ENCODE data around the gene COLEC12.
A peak's percentile ranks its signal among the peaks of the same experiment; 100 is the strongest.

Gene COLEC12

DNA sequence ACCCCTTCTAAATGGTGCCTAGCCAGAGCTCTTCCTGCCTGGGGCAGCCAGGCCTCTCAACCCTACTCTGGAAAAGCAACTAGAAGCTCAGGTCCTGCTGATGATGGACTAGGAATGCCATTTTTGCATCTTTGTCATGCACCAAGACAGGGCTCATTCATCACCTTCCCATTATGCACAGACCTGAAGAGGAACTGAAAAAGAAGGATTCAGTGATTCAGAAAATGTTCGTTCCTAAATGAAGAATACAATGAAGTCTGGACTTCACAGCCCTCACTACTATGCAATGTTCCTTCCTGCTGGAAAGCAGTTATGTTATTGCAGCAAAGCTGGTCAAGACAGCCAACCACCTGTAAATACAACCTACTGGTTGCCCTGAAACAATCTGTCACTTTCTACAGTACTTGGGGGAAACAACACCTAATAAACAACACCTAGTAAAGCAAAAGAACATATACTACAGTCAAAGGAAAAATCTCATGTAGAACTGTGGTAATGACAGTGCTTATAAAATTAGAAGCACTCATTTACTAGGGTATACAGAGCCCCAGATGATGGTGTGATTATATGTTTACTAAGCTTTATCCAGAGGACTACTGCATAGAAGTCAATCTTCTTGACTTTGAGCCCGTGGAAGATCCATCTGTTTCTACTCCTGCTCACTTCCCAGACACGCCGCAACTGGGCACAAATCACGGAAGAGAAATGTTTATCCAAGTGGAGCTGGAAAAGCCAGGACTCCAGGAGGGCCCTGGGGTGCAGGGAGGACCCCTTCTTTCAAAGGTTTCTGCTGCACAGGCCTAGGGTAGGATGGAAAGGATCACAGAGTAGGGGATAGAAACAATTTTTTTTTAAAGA, 129.5 kb downstream of the COLEC12 start:
- no peak overlapping the region for H3K4me3 ChIP-seq (ENCODE audit: control insufficient read depth, low read depth, low read length)
- DNase-seq (ENCODE audit: low read depth): no peak
- TF ChIP-seq, protein P1, sequence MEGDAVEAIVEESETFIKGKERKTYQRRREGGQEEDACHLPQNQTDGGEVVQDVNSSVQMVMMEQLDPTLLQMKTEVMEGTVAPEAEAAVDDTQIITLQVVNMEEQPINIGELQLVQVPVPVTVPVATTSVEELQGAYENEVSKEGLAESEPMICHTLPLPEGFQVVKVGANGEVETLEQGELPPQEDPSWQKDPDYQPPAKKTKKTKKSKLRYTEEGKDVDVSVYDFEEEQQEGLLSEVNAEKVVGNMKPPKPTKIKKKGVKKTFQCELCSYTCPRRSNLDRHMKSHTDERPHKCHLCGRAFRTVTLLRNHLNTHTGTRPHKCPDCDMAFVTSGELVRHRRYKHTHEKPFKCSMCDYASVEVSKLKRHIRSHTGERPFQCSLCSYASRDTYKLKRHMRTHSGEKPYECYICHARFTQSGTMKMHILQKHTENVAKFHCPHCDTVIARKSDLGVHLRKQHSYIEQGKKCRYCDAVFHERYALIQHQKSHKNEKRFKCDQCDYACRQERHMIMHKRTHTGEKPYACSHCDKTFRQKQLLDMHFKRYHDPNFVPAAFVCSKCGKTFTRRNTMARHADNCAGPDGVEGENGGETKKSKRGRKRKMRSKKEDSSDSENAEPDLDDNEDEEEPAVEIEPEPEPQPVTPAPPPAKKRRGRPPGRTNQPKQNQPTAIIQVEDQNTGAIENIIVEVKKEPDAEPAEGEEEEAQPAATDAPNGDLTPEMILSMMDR (conservative IDR thresholded peaks at IDR 0.05; ENCODE audit: control insufficient read depth, insufficient read depth, low read depth, low read length): no peak

DNA sequence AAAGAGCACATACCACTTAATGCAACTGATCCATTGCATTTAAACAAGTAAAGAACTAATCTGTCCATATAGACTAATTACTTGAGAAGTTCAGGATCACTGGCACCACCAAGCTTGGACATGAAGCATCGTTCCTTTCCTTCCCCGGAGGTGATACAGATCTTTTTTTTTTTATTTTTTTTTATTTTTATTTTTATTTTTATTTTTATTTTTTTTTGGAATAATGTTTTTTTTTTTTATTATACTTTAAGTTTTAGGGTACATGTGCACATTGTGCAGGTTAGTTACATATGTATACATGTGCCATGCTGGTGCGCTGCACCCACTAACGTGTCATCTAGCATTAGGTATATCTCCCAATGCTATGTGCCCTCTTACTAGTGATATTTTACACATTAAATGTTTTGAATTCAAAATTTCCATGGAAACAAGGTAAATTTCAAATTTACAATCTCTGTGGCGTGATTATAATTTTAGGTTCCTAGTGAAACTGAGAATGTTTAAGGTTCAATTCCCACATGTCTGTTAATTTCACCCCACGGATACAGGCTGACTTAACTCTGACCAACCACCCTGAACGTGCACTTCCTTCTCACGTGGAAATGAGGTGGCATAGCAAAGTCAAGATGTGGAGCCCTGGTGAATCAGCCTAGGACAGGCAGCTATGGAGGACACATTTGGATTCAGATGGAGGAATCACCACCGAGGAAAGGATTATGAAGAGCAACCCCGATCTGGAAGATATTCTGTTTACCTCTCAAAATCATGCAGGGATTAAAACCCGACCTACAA, 131.1 kb downstream of the COLEC12 start:
- TF ChIP-seq, protein P1 (conservative IDR thresholded peaks at IDR 0.05; ENCODE audit: control insufficient read depth, insufficient read depth, low read depth, low read length): no peak
- peak; percentile 60 for DNase-seq (ENCODE audit: low read depth)

DNA sequence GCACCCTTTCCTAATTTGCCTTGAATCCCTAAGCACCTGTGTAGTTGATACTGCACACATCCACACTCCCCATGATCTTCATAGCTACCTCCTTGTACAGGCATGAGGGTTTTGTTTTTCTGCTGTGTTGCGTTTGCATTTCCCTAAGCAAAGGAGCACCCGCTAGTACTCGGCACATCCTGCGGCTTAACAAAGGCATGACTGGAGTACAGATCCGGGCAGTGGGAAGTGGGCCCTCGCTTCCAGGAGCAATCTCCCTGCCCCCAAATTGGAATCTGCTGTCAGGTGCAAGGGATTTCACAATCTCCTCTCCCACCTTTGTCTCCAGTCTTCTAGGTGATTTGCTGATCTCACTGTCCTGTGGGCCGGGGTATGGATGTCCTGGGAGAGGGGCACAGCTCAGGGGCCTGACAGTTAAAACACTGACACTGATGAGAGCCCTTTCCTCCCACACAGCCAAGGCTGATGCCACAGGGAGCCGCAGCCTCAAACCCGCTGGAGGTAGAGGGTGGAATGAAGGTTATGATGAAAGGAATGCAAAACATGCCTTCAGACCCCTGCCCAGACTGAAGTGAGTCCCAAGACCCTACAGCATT, 133.9 kb downstream of the COLEC12 start:
- no peak overlapping the region for H3K4me3 ChIP-seq (ENCODE audit: control insufficient read depth, low read depth, low read length)
- DNase-seq (ENCODE audit: low read depth): no peak
- TF ChIP-seq, protein P1 (conservative IDR thresholded peaks at IDR 0.05; ENCODE audit: control insufficient read depth, insufficient read depth, low read depth, low read length): no peak

More for the DNA sequence above, 131.1 kb downstream of the COLEC12 start:
- no peak overlapping the region for H3K4me3 ChIP-seq (ENCODE audit: control insufficient read depth, low read depth, low read length)

DNA sequence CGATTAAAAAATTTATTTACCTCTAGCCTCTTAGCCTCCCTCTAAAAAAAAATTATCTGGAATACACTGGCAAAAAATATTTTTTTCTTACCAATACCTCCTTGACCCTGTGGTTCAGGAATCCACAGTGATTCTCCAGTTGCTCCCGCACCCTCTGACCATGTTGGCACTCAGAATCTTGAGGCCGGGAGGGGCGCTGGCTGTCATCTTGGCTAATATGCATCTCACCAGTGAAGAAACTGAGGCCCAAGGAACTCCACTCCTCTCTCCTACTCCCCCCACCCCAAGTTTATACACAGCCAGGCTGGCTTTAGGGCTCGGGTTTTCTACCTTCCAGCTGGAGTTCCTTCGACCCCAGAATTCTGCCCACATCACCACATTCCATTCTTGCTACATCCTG, 134.8 kb downstream of the COLEC12 start:
- TF ChIP-seq, protein P1 (conservative IDR thresholded peaks at IDR 0.05; ENCODE audit: control insufficient read depth, insufficient read depth, low read depth, low read length): no peak
- H3K4me3 ChIP-seq (ENCODE audit: control insufficient read depth, low read depth, low read length): no peak overlapping the region

DNA sequence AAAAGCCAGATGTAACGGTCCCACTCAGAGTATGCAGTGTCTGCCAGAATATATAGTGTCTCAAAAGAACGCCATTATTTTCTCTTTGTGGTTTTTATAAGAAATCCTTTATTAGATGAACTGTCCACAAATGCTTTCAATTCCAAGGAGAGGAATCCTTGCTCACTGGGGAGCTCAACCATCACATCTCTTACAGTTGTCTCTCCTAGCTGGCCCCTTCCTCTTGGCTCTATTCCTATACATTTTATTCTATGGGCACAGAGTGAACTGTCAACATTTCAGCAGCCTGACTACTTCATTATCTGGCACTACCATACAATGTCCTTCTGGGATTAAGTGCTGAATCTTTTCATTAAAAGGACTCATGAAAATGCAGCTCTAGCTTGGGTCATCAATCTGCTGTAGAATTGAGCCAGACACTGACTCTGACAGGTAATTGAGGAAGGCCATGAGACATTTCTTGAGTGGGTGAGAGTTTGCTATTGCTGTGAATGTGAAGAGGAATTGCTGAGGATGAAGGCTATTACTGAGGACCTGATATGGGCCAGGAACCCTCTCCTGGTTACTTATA, 136.2 kb downstream of the COLEC12 start:
- TF ChIP-seq, protein P1 (conservative IDR thresholded peaks at IDR 0.05; ENCODE audit: control insufficient read depth, insufficient read depth, low read depth, low read length): no peak
- no peak overlapping the region for H3K4me3 ChIP-seq (ENCODE audit: control insufficient read depth, low read depth, low read length)
- DNase-seq (ENCODE audit: low read depth): peak; percentile 32

More for the DNA sequence above, 134.8 kb downstream of the COLEC12 start:
- no peak for DNase-seq (ENCODE audit: low read depth)

Measured in fibroblast of mammary gland (primary cell).